Measurements from ENCODE around the gene RPIA.
A peak's percentile ranks its signal among the peaks of the same experiment; 100 is the strongest.

RPIA gene

GRCh38 chr2:88684519-88684918 is 7.0 kb upstream of the RPIA start:
- no peak overlapping the region for H3K4me3 ChIP-seq (ENCODE audit: low read length)
- DNase-seq (ENCODE audit: low read depth), result no peak
- no peak for TF ChIP-seq CTCF (conservative IDR thresholded peaks at IDR 0.05; ENCODE audit: low read depth, low read length)

GRCh38 chr2:88686320-88686719 is 5.2 kb upstream of the RPIA start:
- no peak for DNase-seq (ENCODE audit: low read depth)
- H3K4me3 ChIP-seq (ENCODE audit: low read length), result no peak overlapping the region
- TF ChIP-seq CTCF (conservative IDR thresholded peaks at IDR 0.05; ENCODE audit: low read depth, low read length), result no peak

GRCh38 chr2:88687384-88687783 is 4.1 kb upstream of the RPIA start:
- no peak for TF ChIP-seq CTCF (conservative IDR thresholded peaks at IDR 0.05; ENCODE audit: low read depth, low read length)
- no peak for DNase-seq (ENCODE audit: low read depth)
- H3K4me3 ChIP-seq (ENCODE audit: low read length), result no peak overlapping the region

GRCh38 chr2:88690591-88691338 is 708 bp upstream of the RPIA start:
- no peak for DNase-seq (ENCODE audit: low read depth)

GRCh38 chr2:88692187-88692586 is 714 bp downstream of the RPIA start:
- no peak for DNase-seq (ENCODE audit: low read depth)
- no peak for TF ChIP-seq CTCF (conservative IDR thresholded peaks at IDR 0.05; ENCODE audit: low read depth, low read length)

More at GRCh38 chr2:88690591-88691338, 708 bp upstream of the RPIA start:
- H3K4me3 ChIP-seq (ENCODE audit: low read length), result peak overlapping the region; percentile 93
- TF ChIP-seq CTCF (conservative IDR thresholded peaks at IDR 0.05; ENCODE audit: low read depth, low read length), result peak; percentile 29

GRCh38 chr2:88693911-88694414 is 2.5 kb downstream of the RPIA start:
- no peak for DNase-seq (ENCODE audit: low read depth)

More at GRCh38 chr2:88692187-88692586, 714 bp downstream of the RPIA start:
- peak overlapping the region; percentile 93 for H3K4me3 ChIP-seq (ENCODE audit: low read length)

More at GRCh38 chr2:88693911-88694414, 2.5 kb downstream of the RPIA start:
- TF ChIP-seq CTCF (conservative IDR thresholded peaks at IDR 0.05; ENCODE audit: low read depth, low read length), result no peak
- no peak overlapping the region for H3K4me3 ChIP-seq (ENCODE audit: low read length)
